Epidermal melanocyte (primary cell): ENCODE measurements around the gene ACCS.

Experiments used
- DNase-seq: peaks from one replicate; pipeline ENCODE4 v3.0.0; 2011; ENCODE audit warnings: low spot score; ENCODE audit not compliant: insufficient read length

Gene ACCS

DNA sequence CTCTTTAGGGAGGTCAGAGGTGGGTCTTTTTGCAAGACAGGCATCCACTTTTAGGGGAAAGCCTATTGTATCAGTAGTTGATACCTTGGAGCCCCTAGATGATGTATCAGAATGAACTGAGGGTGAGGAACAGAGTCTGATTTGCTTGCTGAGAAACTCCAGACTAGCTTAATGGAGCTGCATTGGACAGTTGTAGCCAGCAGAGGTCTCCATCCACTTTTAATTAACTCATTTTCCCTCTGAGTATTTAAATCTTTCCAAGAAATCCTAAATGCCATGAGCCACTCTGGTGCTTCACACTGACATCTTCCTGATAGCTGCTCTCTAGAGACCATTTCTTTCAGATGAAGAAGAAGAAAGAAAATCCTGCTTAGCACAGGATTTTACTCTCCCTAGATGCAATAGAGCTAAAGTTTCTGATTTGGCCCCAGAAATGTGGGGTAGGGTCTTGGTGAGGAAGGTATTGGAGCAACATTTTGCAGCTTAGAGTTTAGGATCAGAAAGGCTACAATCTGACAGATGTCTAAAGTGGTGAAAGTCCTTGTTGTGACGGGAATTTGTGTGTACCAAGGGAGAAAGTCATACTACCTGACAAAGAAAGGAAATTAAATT lies 67.4 kb downstream of the ACCS start:
- DNase-seq = no peak
